Ishikawa (cell line): ENCODE measurements around the gene POLR3G.

ENCODE experiments used
- CEBPB ChIP-seq: IDR thresholded peaks from 2 replicates; pipeline ENCODE4 v1.6.1; 2012
- CREB1 ChIP-seq: IDR thresholded peaks from 2 replicates; pipeline ENCODE4 v1.6.1; 2012; ENCODE audit warnings: low read depth
- EGR1 ChIP-seq: IDR thresholded peaks from 2 replicates; pipeline ENCODE4 v1.6.1; 2012
- EP300 ChIP-seq: IDR thresholded peaks from 2 replicates; pipeline ENCODE4 v1.6.1; 2012; ENCODE audit warnings: borderline replicate concordance
- FOXM1 ChIP-seq: IDR thresholded peaks from 2 replicates; pipeline ENCODE4 v1.6.1; 2012; ENCODE audit warnings: low read depth, borderline replicate concordance
- MAX ChIP-seq: IDR thresholded peaks from 2 replicates; pipeline ENCODE4 v1.6.1; 2012
- NFIC ChIP-seq: IDR thresholded peaks from 2 replicates; pipeline ENCODE4 v1.6.1; 2012
- RAD21 ChIP-seq: IDR thresholded peaks from 2 replicates; pipeline ENCODE4 v1.6.1; 2012; ENCODE audit warnings: low read depth
- REST ChIP-seq: IDR thresholded peaks from 2 replicates; pipeline ENCODE4 v1.6.1; 2012; ENCODE audit warnings: low read depth, mild to moderate bottlenecking
- TAF1 ChIP-seq: IDR thresholded peaks from 2 replicates; pipeline ENCODE4 v1.6.1; 2012; ENCODE audit warnings: low read depth, mild to moderate bottlenecking
- TCF12 ChIP-seq: IDR thresholded peaks from 2 replicates; pipeline ENCODE4 v1.6.1; 2012; ENCODE audit warnings: low read depth
- TEAD4 ChIP-seq: IDR thresholded peaks from 2 replicates; pipeline ENCODE4 v1.6.1; 2012
- USF1 ChIP-seq: IDR thresholded peaks from 2 replicates; pipeline ENCODE4 v1.6.1; 2012
- YY1 ChIP-seq: IDR thresholded peaks from 2 replicates; pipeline ENCODE4 v1.6.1; 2012; ENCODE audit warnings: low read depth
- ZBTB7A ChIP-seq: IDR thresholded peaks from 2 replicates; pipeline ENCODE4 v1.6.1; 2012; ENCODE audit warnings: low read depth

Gene POLR3G

GRCh38 chr5:90534922-90535321 lies 60.3 kb downstream of the POLR3G start:
- peak; percentile 64 for TF ChIP-seq CEBPB
- TF ChIP-seq CREB1 = no peak
- TF ChIP-seq YY1 = no peak

- TF ChIP-seq REST (no peak), ZBTB7A (no peak), NFIC (no peak), EGR1 (no peak)
These were observed 68.3 kb downstream of the POLR3G start for GRCh38 chr5:90542827-90543519.

GRCh38 chr5:90545511-90545910 lies 70.8 kb downstream of the POLR3G start:
- no peak for TF ChIP-seq CEBPB
- TF ChIP-seq EP300 = no peak
- TF ChIP-seq NFIC = no peak
- no peak for TF ChIP-seq MAX
- TF ChIP-seq RAD21 = no peak
- no peak for TF ChIP-seq FOXM1
- TF ChIP-seq CREB1 = no peak
- no peak for TF ChIP-seq TAF1
- TF ChIP-seq USF1 = no peak
- TF ChIP-seq YY1 = no peak
- TF ChIP-seq EGR1 = no peak

- TF ChIP-seq USF1 (no peak), EGR1 (no peak), EP300 (no peak), NFIC (no peak), REST (no peak), YY1 (no peak), RAD21 (no peak), TAF1 (no peak), MAX (no peak), ZBTB7A (no peak), FOXM1 (no peak), CEBPB (no peak), CREB1 (no peak), TCF12 (no peak), TEAD4 (no peak)
These were observed 71.7 kb downstream of the POLR3G start for GRCh38 chr5:90546216-90546837.

GRCh38 chr5:90547072-90547536 lies 72.4 kb downstream of the POLR3G start:
- TF ChIP-seq TAF1 = no peak
- no peak for TF ChIP-seq ZBTB7A
- TF ChIP-seq USF1 = no peak
- TF ChIP-seq RAD21 = no peak
- TF ChIP-seq CEBPB = no peak
- no peak for TF ChIP-seq CREB1
- no peak for TF ChIP-seq EGR1
- no peak for TF ChIP-seq EP300
- TF ChIP-seq MAX = no peak
- no peak for TF ChIP-seq FOXM1
- no peak for TF ChIP-seq TCF12
- no peak for TF ChIP-seq TEAD4
- no peak for TF ChIP-seq NFIC
- no peak for TF ChIP-seq REST
- no peak for TF ChIP-seq YY1
